Epithelial cell of proximal tubule (primary cell): ENCODE results near the gene NR3C2. TPM values are rescaled to one million over a fixed set of nuclear protein-coding genes. Genes with fewer than 3 reads are reported as not detected.

Source experiments
- DNase-seq: peaks from one replicate; pipeline ENCODE4 v3.0.0-alpha.2; 2011; ENCODE audit warnings: low read depth
- H3K4me3 ChIP-seq: 2 replicates; pipeline ENCODE4 v1.5.1; 2011; ENCODE audit warnings: low read depth, mild to moderate bottlenecking, low read length
- total RNA-seq: library from RNA; depleted of rRNA; stranded (reverse); fragments of >200 nt; gene quantifications from 2 replicates; pipeline ENCODE4 v1.2.3, GENCODE V29; 2015
- TF ChIP-seq, protein P1 (sequence below): conservative IDR thresholded peaks from 2 replicates; pipeline ENCODE4 v1.5.1; 2012; ENCODE audit warnings: low read depth, mild to moderate bottlenecking, low read length

The NR3C2 gene
- total RNA-seq, 1 donor from 2014 or later, result 0.98 TPM

GRCh38 chr4:148258535-148258934 lies 183.7 kb downstream of the NR3C2 start:
- no peak overlapping the region for H3K4me3 ChIP-seq
- TF ChIP-seq, protein P1, sequence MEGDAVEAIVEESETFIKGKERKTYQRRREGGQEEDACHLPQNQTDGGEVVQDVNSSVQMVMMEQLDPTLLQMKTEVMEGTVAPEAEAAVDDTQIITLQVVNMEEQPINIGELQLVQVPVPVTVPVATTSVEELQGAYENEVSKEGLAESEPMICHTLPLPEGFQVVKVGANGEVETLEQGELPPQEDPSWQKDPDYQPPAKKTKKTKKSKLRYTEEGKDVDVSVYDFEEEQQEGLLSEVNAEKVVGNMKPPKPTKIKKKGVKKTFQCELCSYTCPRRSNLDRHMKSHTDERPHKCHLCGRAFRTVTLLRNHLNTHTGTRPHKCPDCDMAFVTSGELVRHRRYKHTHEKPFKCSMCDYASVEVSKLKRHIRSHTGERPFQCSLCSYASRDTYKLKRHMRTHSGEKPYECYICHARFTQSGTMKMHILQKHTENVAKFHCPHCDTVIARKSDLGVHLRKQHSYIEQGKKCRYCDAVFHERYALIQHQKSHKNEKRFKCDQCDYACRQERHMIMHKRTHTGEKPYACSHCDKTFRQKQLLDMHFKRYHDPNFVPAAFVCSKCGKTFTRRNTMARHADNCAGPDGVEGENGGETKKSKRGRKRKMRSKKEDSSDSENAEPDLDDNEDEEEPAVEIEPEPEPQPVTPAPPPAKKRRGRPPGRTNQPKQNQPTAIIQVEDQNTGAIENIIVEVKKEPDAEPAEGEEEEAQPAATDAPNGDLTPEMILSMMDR, result no peak
- no peak for DNase-seq

- TF ChIP-seq, protein P1, result no peak
- H3K4me3 ChIP-seq, result no peak overlapping the region
- DNase-seq, result no peak
These were observed 186.9 kb downstream of the NR3C2 start for GRCh38 chr4:148255344-148255720.

DNA sequence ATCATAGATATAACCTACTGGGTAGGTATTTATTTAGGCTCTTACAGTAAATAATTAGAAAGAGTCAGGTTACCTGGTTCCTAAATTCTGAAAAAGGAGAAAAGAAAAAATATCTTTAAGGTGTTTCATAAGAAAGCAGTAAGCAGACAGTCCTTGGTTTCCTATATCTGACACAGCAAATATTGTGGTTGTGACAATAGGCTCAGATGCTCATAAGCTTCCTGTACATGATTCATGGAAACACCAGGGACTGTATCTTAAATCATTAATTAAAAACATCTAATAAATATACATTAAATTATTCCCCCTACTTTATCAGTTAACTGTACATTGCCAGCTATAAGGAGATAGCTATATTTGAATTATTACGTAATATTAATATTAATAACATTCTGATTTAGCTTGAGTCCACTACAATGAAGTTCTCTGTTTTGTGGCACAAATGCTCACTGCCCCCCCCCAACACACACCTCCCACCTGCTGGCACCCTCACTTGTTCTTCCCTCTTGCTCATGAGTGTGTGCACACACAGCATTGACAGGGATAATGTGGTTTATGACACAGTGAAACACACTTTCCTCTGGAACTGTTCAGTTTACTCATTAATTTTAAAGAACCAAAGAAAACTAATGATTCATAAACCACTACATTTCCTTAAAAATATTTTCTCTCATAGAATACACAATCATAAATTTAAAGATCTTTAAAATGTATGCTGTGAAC lies 187.4 kb downstream of the NR3C2 start:
- TF ChIP-seq, protein P1, result no peak
- DNase-seq, result no peak
- H3K4me3 ChIP-seq, result no peak overlapping the region

DNA sequence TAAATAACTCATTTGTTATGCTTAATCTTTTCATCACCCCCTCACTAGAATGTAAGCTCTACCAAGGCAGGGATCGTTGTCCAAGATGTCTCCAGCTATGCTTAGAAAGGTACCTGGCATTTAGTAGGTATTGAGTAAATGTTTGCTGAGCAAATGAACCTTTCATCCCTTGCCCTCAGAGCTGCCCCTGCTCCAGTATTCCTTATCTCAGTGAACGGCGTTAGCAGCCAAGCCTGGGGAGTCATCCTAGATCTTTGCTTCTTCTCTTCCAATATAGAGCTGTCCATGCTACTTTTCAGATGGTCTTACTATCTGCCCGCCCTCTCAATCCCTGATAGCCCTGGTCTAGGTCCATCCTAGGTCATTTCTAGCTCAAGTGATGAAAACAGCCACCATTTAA lies 188.4 kb downstream of the NR3C2 start:
- no peak for DNase-seq
- H3K4me3 ChIP-seq, result no peak overlapping the region
- TF ChIP-seq, protein P1, result no peak

DNA sequence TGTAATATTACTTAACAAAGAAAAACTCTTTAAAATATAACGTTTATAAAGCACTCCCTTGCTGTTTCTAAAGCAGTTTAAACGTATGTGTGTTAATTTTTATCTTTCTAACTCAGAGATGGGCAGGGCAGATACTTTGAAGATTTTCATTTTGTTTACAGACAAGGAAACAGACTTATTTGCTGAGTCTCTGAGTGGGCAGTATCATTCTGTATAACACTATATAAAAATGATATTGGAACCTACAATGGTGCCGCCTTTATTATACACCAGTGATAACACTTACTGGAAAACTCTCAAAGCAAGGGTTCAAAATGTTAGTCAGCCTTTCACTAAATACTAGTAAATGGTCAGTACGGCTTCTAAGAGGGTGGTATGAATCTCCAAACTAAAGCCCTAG lies 193.4 kb downstream of the NR3C2 start:
- no peak overlapping the region for H3K4me3 ChIP-seq
- no peak for DNase-seq
- TF ChIP-seq, protein P1, result no peak

DNA sequence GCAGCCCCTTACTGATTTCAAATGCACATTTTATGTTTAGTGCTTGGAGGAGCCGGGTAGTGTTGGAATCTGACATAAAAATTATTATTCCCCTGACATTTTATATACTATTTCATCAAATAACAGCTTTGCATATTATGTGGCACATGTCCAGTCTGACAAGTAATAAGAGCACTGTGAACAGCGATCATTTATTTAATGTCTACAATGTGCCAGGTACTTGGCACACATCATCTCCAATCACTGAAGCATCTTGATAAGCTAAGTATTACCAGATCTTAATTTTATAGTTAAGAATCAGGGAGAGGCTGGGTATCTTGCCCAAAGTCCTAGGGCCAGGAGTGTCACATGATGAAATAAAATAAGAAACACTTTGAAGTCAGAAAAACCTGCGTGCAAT lies 197.2 kb downstream of the NR3C2 start:
- no peak for DNase-seq
- no peak overlapping the region for H3K4me3 ChIP-seq
- TF ChIP-seq, protein P1, result no peak

DNA sequence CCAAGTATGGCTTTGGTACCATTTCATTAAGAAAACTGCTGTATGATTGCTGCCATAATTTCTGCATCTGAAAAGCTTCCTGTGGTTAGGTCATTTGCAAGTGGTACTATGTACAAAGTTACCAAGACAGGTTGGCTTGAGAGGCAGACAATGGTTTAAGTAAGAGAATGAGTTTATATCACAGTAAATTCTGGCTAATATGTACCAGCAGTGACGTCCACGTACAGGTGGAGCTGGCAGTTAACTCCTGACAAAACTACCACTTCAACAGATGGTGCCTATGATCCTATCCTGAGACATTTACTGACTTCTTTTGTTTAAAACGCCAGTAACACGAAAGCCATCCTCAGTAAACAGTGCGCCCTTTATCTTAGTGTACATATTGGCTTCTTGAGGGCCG lies 198.4 kb downstream of the NR3C2 start:
- TF ChIP-seq, protein P1, result no peak
- H3K4me3 ChIP-seq, result no peak overlapping the region
- DNase-seq, result no peak
